ENCODE results near the gene NR1H4. TPM values are rescaled to one million over a fixed set of nuclear protein-coding genes. Genes with fewer than 3 reads are reported as not detected.

The NR1H4 gene
- total and polyA plus RNA-seq, 2 of the 13 experiments (the other 11 are each of a cell fraction or from before 2014, with no cell fraction given): 27.3 to 114 TPM

GRCh38 chr12:100437038-100437841 lies 36.4 kb upstream of the NR1H4 start (continued):
- TF ChIP-seq FOXP1 (IDR thresholded peaks at IDR 0.05) (peak; percentile 85), FOXP1 (CRISPR knock-in tag; IDR thresholded peaks at IDR 0.05) (peak; percentile 96), NKX3-1 (CRISPR knock-in tag; IDR thresholded peaks at IDR 0.05) (0 out of 2 replicates have a peak, but pooled peaks have one; percentile 45), ZNF782 (CRISPR knock-in tag; IDR thresholded peaks at IDR 0.05; ENCODE audit: borderline replicate concordance) (no peak), KAT2B (IDR thresholded peaks at IDR 0.05; ENCODE audit: borderline replicate concordance, low read depth, low read length) (no peak), ZNF501 (CRISPR knock-in tag; IDR thresholded peaks at IDR 0.05) (peak; percentile 55; the same call in 1 of the 2 replicates), PRPF4 (IDR thresholded peaks at IDR 0.05; ENCODE audit: low read depth, low read length, poor library complexity, severe bottlenecking) (no peak), U2AF2 (IDR thresholded peaks at IDR 0.05; ENCODE audit: low read depth, low read length) (no peak), CCDC6 (CRISPR knock-in tag; IDR thresholded peaks at IDR 0.05) (peak; percentile 82; the same call in 1 of the 2 replicates), ZNF780A (CRISPR knock-in tag; IDR thresholded peaks at IDR 0.05) (no peak), KMT2A (CRISPR knock-in tag; IDR thresholded peaks at IDR 0.05) (no peak), JUNB (CRISPR knock-in tag; IDR thresholded peaks at IDR 0.05; ENCODE audit: borderline replicate concordance) (peak; percentile 63; the same call in 1 of the 2 replicates), ZNF251 (CRISPR knock-in tag; IDR thresholded peaks at IDR 0.05) (no peak), SKI (IDR thresholded peaks at IDR 0.05; ENCODE audit: partially characterized antibody) (peak; percentile 91), ISX (CRISPR knock-in tag; conservative IDR thresholded peaks at IDR 0.05) (no peak), TSC22D2 (CRISPR knock-in tag; IDR thresholded peaks at IDR 0.05; ENCODE audit: borderline replicate concordance) (peak; percentile 83; the same call in 1 of the 2 replicates), ATM (IDR thresholded peaks at IDR 0.05; ENCODE audit: borderline replicate concordance) (no peak), ZNF713 (CRISPR knock-in tag; IDR thresholded peaks at IDR 0.05) (no peak), HNRNPLL (IDR thresholded peaks at IDR 0.05; ENCODE audit: low read depth, low read length, poor library complexity, severe bottlenecking) (no peak), CBX5 (CRISPR knock-in tag; IDR thresholded peaks at IDR 0.05; ENCODE audit: borderline replicate concordance) (peak; percentile 90; the same call in 1 of the 2 replicates)
- TF ChIP-seq, protein P1, sequence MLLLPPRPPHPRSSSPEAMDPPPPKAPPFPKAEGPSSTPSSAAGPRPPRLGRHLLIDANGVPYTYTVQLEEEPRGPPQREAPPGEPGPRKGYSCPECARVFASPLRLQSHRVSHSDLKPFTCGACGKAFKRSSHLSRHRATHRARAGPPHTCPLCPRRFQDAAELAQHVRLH (CRISPR knock-in tag; IDR thresholded peaks at IDR 0.05; ENCODE audit: borderline replicate concordance, low read depth): peak; percentile 82; the same call in 1 of the 2 replicates
- TF ChIP-seq, protein P2, sequence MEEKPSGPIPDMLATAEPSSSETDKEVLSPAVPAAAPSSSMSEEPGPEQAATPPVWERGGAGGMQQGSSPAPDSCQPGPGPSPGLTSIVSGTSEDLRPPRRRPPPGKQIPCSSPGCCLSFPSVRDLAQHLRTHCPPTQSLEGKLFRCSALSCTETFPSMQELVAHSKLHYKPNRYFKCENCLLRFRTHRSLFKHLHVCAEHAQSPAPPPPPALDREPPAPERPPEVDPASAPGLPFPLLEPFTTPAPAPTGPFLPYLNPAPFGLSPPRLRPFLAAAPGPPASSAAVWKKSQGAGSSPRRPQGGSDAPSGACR (CRISPR knock-in tag; IDR thresholded peaks at IDR 0.05): no peak; the same call in 1 of the 2 replicates
- TF ChIP-seq, protein P3, sequence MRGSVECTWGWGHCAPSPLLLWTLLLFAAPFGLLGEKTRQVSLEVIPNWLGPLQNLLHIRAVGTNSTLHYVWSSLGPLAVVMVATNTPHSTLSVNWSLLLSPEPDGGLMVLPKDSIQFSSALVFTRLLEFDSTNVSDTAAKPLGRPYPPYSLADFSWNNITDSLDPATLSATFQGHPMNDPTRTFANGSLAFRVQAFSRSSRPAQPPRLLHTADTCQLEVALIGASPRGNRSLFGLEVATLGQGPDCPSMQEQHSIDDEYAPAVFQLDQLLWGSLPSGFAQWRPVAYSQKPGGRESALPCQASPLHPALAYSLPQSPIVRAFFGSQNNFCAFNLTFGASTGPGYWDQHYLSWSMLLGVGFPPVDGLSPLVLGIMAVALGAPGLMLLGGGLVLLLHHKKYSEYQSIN (CRISPR knock-in tag; IDR thresholded peaks at IDR 0.05; ENCODE audit: borderline replicate concordance): no peak
- TF ChIP-seq, protein P4, sequence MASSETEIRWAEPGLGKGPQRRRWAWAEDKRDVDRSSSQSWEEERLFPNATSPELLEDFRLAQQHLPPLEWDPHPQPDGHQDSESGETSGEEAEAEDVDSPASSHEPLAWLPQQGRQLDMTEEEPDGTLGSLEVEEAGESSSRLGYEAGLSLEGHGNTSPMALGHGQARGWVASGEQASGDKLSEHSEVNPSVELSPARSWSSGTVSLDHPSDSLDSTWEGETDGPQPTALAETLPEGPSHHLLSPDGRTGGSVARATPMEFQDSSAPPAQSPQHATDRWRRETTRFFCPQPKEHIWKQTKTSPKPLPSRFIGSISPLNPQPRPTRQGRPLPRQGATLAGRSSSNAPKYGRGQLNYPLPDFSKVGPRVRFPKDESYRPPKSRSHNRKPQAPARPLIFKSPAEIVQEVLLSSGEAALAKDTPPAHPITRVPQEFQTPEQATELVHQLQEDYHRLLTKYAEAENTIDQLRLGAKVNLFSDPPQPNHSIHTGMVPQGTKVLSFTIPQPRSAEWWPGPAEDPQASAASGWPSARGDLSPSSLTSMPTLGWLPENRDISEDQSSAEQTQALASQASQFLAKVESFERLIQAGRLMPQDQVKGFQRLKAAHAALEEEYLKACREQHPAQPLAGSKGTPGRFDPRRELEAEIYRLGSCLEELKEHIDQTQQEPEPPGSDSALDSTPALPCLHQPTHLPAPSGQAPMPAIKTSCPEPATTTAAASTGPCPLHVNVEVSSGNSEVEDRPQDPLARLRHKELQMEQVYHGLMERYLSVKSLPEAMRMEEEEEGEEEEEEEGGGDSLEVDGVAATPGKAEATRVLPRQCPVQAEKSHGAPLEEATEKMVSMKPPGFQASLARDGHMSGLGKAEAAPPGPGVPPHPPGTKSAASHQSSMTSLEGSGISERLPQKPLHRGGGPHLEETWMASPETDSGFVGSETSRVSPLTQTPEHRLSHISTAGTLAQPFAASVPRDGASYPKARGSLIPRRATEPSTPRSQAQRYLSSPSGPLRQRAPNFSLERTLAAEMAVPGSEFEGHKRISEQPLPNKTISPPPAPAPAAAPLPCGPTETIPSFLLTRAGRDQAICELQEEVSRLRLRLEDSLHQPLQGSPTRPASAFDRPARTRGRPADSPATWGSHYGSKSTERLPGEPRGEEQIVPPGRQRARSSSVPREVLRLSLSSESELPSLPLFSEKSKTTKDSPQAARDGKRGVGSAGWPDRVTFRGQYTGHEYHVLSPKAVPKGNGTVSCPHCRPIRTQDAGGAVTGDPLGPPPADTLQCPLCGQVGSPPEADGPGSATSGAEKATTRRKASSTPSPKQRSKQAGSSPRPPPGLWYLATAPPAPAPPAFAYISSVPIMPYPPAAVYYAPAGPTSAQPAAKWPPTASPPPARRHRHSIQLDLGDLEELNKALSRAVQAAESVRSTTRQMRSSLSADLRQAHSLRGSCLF (CRISPR knock-in tag; IDR thresholded peaks at IDR 0.05; ENCODE audit: borderline replicate concordance): no peak; the same call in 1 of the 2 replicates
